Mesenchymal stem cell (in vitro differentiated cells and primary cell): ENCODE results near the gene BASP1.

Experiments
- DNase-seq: peaks from one replicate; pipeline ENCODE4 v3.0.0-alpha.2; 2013
- H2AFZ ChIP-seq: one replicate; pipeline ENCODE4 v1.6.1; 2013; ENCODE audit warnings: low read depth, mild to moderate bottlenecking, control low read depth, inconsistent platforms, low read length, moderate library complexity
- H2AK5ac ChIP-seq: 2 replicates; pipeline ENCODE4 v1.6.1; 2013; ENCODE audit warnings: low read length, moderate library complexity, mild to moderate bottlenecking, inconsistent platforms; ENCODE audit not compliant: severe bottlenecking
- H2BK120ac ChIP-seq: one replicate; pipeline ENCODE4 v1.6.1; 2013; ENCODE audit warnings: low read depth, mild to moderate bottlenecking, inconsistent platforms, low read length, moderate library complexity
- H2BK12ac ChIP-seq, 2 experiments: one replicate each; pipeline ENCODE4 v1.6.1; 2013; ENCODE audit warnings: inconsistent platforms in 2 of 2, low read length in 2 of 2, mild to moderate bottlenecking in 2 of 2, moderate library complexity in 2 of 2, control low read depth in 1 of 2
- H2BK15ac ChIP-seq: one replicate; pipeline ENCODE4 v1.6.1; 2013; ENCODE audit warnings: mild to moderate bottlenecking, low read depth, inconsistent platforms; ENCODE audit not compliant: poor library complexity, severe bottlenecking
- H2BK5ac ChIP-seq: 2 replicates; pipeline ENCODE4 v1.6.1; 2013; ENCODE audit warnings: low read depth, mild to moderate bottlenecking, low read length, control low read depth, inconsistent platforms; ENCODE audit not compliant: poor library complexity, severe bottlenecking
- H3K14ac ChIP-seq, 2 experiments: one replicate each; pipeline ENCODE4 v1.6.1; 2013; ENCODE audit warnings: inconsistent platforms in 2 of 2, low read length in 2 of 2, control low read depth in 1 of 2, mild to moderate bottlenecking in 1 of 2, moderate library complexity in 1 of 2
- H3K18ac ChIP-seq, 2 experiments: one replicate each; pipeline ENCODE4 v1.6.1; 2013; ENCODE audit warnings: inconsistent platforms in 2 of 2, low read length in 2 of 2, control low read depth in 1 of 2, low read depth in 1 of 2, mild to moderate bottlenecking in 1 of 2
- H3K23ac ChIP-seq, 2 experiments: one replicate each; pipeline ENCODE4 v1.6.1; 2013; ENCODE audit warnings: inconsistent platforms in 2 of 2, low read length in 2 of 2, mild to moderate bottlenecking in 2 of 2, moderate library complexity in 2 of 2, control low read depth in 1 of 2
- H3K27ac ChIP-seq: 2 replicates; pipeline ENCODE4 v1.5.1; 2013; ENCODE audit warnings: mild to moderate bottlenecking, moderate library complexity, low read length, control low read depth, inconsistent platforms; ENCODE audit not compliant: poor library complexity, severe bottlenecking
- H3K27me3 ChIP-seq, 2 experiments: 2 replicates each; pipeline versions ENCODE4 v1.6.1 to v1.7.0; 2013; ENCODE audit warnings: low read length in 2 of 2, mild to moderate bottlenecking in 2 of 2, moderate library complexity in 2 of 2, control low read depth in 1 of 2, inconsistent platforms in 1 of 2; ENCODE audit not compliant: control insufficient read depth in 1 of 2, insufficient read depth in 1 of 2
- H3K36me3 ChIP-seq, 2 experiments: 2 replicates each; pipeline versions ENCODE4 v1.6.1 to v1.7.0; 2013; ENCODE audit warnings: low read length in 2 of 2, control low read depth in 1 of 2, inconsistent platforms in 1 of 2, low read depth in 1 of 2, mild to moderate bottlenecking in 1 of 2; ENCODE audit not compliant: insufficient read depth in 2 of 2, control insufficient read depth in 1 of 2
- H3K4ac ChIP-seq, 2 experiments: one replicate each; pipeline ENCODE4 v1.6.1; 2013; ENCODE audit warnings: inconsistent platforms in 2 of 2, low read length in 2 of 2, mild to moderate bottlenecking in 2 of 2, moderate library complexity in 2 of 2, control low read depth in 1 of 2, low read depth in 1 of 2
- H3K4me1 ChIP-seq: 2 replicates; pipeline ENCODE4 v1.6.1; 2013; ENCODE audit warnings: low read depth, low read length, control low read depth; ENCODE audit not compliant: control insufficient read depth, insufficient read depth
- H3K4me2 ChIP-seq: 2 replicates; pipeline ENCODE4 v1.6.1; 2013; ENCODE audit warnings: low read length, mild to moderate bottlenecking, inconsistent platforms; ENCODE audit not compliant: poor library complexity, severe bottlenecking
- H3K4me3 ChIP-seq, 2 experiments: 2 replicates each; pipeline versions ENCODE4 v1.5.1 to v1.7.0; 2013; ENCODE audit warnings: low read length in 2 of 2, mild to moderate bottlenecking in 2 of 2, control low read depth in 1 of 2, low read depth in 1 of 2; ENCODE audit not compliant: insufficient read depth in 1 of 2
- H3K79me1 ChIP-seq: replicated peaks from 2 replicates; pipeline ENCODE4 v1.6.1; 2013; ENCODE audit warnings: mild to moderate bottlenecking, control low read depth, low read length, inconsistent platforms; ENCODE audit not compliant: poor library complexity, severe bottlenecking
- H3K9ac ChIP-seq: 2 replicates; pipeline ENCODE4 v1.7.0; 2013; ENCODE audit warnings: mild to moderate bottlenecking, low read length, moderate library complexity
- H3K9me3 ChIP-seq: 2 replicates; pipeline ENCODE4 v1.7.0; 2013; ENCODE audit warnings: mild to moderate bottlenecking, low read length; ENCODE audit not compliant: control insufficient read depth
- H4K8ac ChIP-seq: one replicate; pipeline ENCODE4 v1.6.1; 2013; ENCODE audit warnings: inconsistent platforms, mild to moderate bottlenecking, low read length, moderate library complexity
- H4K91ac ChIP-seq: one replicate; pipeline ENCODE4 v1.6.1; 2013; ENCODE audit warnings: mild to moderate bottlenecking, low read length, inconsistent platforms
- WGBS: methylation state at CpG from one replicate; pipeline ENCODE4 v1.1.7; 2013; ENCODE audit warnings: mixed read lengths; 5-methylcytosine and 5-hydroxymethylcytosine counted together

BASP1 gene

GRCh38 chr5:17265041-17265440 lies 47.6 kb downstream of the BASP1 start:
- H2BK5ac ChIP-seq = no peak overlapping the region
- no peak overlapping the region for H2BK120ac ChIP-seq
- no peak for DNase-seq
- no peak overlapping the region for H4K8ac ChIP-seq
- H2BK12ac ChIP-seq = no peak overlapping the region
- H2AFZ ChIP-seq = no peak overlapping the region
- H3K14ac ChIP-seq = no peak overlapping the region
- no peaks in the 10 kb centered on the region for H3K27me3 ChIP-seq
- peak overlapping the region in 1 of 2 experiments; percentile 34 for H3K18ac ChIP-seq
- no peak overlapping the region for H3K9ac ChIP-seq
- H3K4me1 ChIP-seq = peaks cover 3% of the 10 kb centered on the region
- H3K4ac ChIP-seq = no peak overlapping the region
- H2BK15ac ChIP-seq = no peak overlapping the region
- H3K27ac ChIP-seq = no peak overlapping the region
- H3K4me2 ChIP-seq = no peak overlapping the region
- peaks cover 9% of the 10 kb centered on the region for H3K79me1 ChIP-seq
- 100% methylated on average over 1 of the region's 2 CpGs for WGBS
- H3K9me3 ChIP-seq = no peaks in the 10 kb centered on the region
- peaks cover 2 to 71% of the 10 kb centered on the region in 2 experiments for H3K36me3 ChIP-seq
- H3K23ac ChIP-seq = no peak overlapping the region
- no peak overlapping the region for H2AK5ac ChIP-seq
- H3K4me3 ChIP-seq = no peak overlapping the region
- no peak overlapping the region for H4K91ac ChIP-seq

GRCh38 chr5:17267106-17267505 lies 49.7 kb downstream of the BASP1 start:
- H3K36me3 ChIP-seq = peaks cover 5 to 60% of the 10 kb centered on the region in 2 experiments
- H3K27me3 ChIP-seq = no peaks in the 10 kb centered on the region
- no peak overlapping the region for H2AK5ac ChIP-seq
- no peak overlapping the region for H2BK5ac ChIP-seq
- no peak overlapping the region for H2BK12ac ChIP-seq
- no peak overlapping the region for H3K9ac ChIP-seq
- no peak overlapping the region for H3K14ac ChIP-seq
- no peak overlapping the region for H3K27ac ChIP-seq
- no peak overlapping the region for H2BK15ac ChIP-seq
- no peak overlapping the region for H2BK120ac ChIP-seq
- H4K91ac ChIP-seq = no peak overlapping the region
- no peak overlapping the region for H3K4me2 ChIP-seq
- 92% methylated on average over 4 of the region's 5 CpGs for WGBS
- no peaks in the 10 kb centered on the region for H3K9me3 ChIP-seq
- H3K4ac ChIP-seq = no peak overlapping the region
- H4K8ac ChIP-seq = no peak overlapping the region
- peaks cover 4% of the 10 kb centered on the region for H3K4me1 ChIP-seq
- DNase-seq = no peak
- peaks cover 6% of the 10 kb centered on the region for H3K79me1 ChIP-seq
- H3K4me3 ChIP-seq = no peak overlapping the region
- no peak overlapping the region for H2AFZ ChIP-seq
- H3K23ac ChIP-seq = no peak overlapping the region
- H3K18ac ChIP-seq = no peak overlapping the region

- peaks cover 5 to 51% of the 10 kb centered on the region in 2 experiments for H3K36me3 ChIP-seq
- WGBS = 85% methylated on average over 5 of the region's 6 CpGs
- H2BK120ac ChIP-seq = no peak overlapping the region
- no peak overlapping the region for H3K4me2 ChIP-seq
- no peak overlapping the region for H4K8ac ChIP-seq
- no peak overlapping the region for H3K23ac ChIP-seq
- H3K18ac ChIP-seq = no peak overlapping the region
- no peak overlapping the region for H3K27ac ChIP-seq
- H3K27me3 ChIP-seq = no peaks in the 10 kb centered on the region
- no peak for DNase-seq
- H2AFZ ChIP-seq = no peak overlapping the region
- no peak overlapping the region for H2BK5ac ChIP-seq
- no peaks in the 10 kb centered on the region for H3K9me3 ChIP-seq
- peaks cover 6% of the 10 kb centered on the region for H3K79me1 ChIP-seq
- no peak overlapping the region for H4K91ac ChIP-seq
- H2AK5ac ChIP-seq = no peak overlapping the region
- no peak overlapping the region for H3K14ac ChIP-seq
- no peak overlapping the region for H2BK12ac ChIP-seq
- H3K4ac ChIP-seq = no peak overlapping the region
- no peak overlapping the region for H3K4me3 ChIP-seq
- no peak overlapping the region for H2BK15ac ChIP-seq
- peaks cover 4% of the 10 kb centered on the region for H3K4me1 ChIP-seq
- H3K9ac ChIP-seq = no peak overlapping the region
Measured at GRCh38 chr5:17269201-17269600, 51.8 kb downstream of the BASP1 start.

GRCh38 chr5:17272111-17272510 lies 54.7 kb downstream of the BASP1 start:
- Histone ChIP-seq H3K27ac (no peak overlapping the region), H3K4me3 (no peak overlapping the region), H2BK120ac (no peak overlapping the region), H3K79me1 (peaks cover 13% of the 10 kb centered on the region), H3K4me1 (peaks cover 4% of the 10 kb centered on the region), H3K4me2 (no peak overlapping the region), H3K9me3 (no peaks in the 10 kb centered on the region), H2BK12ac (no peak overlapping the region), H2BK15ac (no peak overlapping the region), H4K91ac (no peak overlapping the region), H3K36me3 (peaks cover 21 to 53% of the 10 kb centered on the region in 2 experiments), H3K4ac (no peak overlapping the region), H2AK5ac (no peak overlapping the region), H3K27me3 (no peaks in the 10 kb centered on the region), H3K23ac (no peak overlapping the region), H3K9ac (no peak overlapping the region), H3K14ac (no peak overlapping the region), H2AFZ (no peak overlapping the region), H4K8ac (no peak overlapping the region), H3K18ac (no peak overlapping the region), H2BK5ac (no peak overlapping the region)
- 99% methylated on average over 3 of the region's 3 CpGs for WGBS
- no peak for DNase-seq
